ENCODE data around the gene CDKN2B-AS1. TPM values are rescaled to one million over a fixed set of nuclear protein-coding genes. Genes with fewer than 3 reads are reported as not detected.
A peak's percentile ranks its signal among the peaks of the same experiment; 100 is the strongest.

CDKN2B-AS1 gene
- total RNA-seq, 1 donor from 2014 or later, result 2.4 TPM

DNA sequence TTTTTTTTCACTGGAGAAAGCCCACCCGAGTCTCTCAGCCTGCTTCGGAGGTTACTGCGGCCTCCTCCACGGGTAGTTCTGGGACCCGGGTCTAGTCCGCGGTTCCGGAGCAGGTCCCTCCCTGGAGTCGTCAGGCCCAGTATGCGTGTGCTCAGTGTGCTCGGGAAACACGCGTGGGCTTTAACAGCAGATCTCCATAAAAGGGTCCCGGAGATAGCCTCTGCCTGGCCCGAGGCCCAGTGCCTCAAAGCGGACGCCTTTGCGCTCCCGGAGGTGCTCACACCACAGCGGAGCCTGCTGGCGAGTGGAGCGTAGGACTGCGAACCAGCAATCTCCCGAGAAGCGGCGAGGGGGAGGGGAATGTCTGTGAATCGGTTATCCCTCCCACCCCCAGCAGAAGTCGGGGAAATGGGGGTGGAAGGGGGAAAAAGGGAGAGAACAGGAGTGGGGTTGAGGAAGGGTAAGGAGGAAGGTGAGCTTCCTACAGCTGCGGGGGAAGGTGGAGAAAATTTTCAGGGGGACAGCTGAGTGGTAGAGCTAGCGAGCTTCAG is 29.1 kb upstream of the CDKN2B-AS1 start:
- intact Hi-C loops (cut with DNase I), result no loop called here
- Histone ChIP-seq H3K27ac (no peak overlapping the region), H3K27me3 (ENCODE audit: low read depth) (peaks cover 79% of the 10 kb centered on the region), H3K36me3 (no peaks in the 10 kb centered on the region), H3K4me1 (peaks cover 21% of the 10 kb centered on the region), H3K4me3 (peak overlapping the region; percentile 43), H3K9me3 (no peaks in the 10 kb centered on the region)
- TF ChIP-seq, protein P1, sequence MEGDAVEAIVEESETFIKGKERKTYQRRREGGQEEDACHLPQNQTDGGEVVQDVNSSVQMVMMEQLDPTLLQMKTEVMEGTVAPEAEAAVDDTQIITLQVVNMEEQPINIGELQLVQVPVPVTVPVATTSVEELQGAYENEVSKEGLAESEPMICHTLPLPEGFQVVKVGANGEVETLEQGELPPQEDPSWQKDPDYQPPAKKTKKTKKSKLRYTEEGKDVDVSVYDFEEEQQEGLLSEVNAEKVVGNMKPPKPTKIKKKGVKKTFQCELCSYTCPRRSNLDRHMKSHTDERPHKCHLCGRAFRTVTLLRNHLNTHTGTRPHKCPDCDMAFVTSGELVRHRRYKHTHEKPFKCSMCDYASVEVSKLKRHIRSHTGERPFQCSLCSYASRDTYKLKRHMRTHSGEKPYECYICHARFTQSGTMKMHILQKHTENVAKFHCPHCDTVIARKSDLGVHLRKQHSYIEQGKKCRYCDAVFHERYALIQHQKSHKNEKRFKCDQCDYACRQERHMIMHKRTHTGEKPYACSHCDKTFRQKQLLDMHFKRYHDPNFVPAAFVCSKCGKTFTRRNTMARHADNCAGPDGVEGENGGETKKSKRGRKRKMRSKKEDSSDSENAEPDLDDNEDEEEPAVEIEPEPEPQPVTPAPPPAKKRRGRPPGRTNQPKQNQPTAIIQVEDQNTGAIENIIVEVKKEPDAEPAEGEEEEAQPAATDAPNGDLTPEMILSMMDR (IDR thresholded peaks at IDR 0.05), result peak; percentile 38
- ATAC-seq (peak; percentile 83 to 91), DNase-seq (no peak)

- DNase-seq (no peak), ATAC-seq (no peak)
- no peaks in the 10 kb centered on the region for H3K9me3 ChIP-seq
Observed at GRCh38 chr9:21966140-21966851, 28.3 kb upstream of the CDKN2B-AS1 start.

DNA sequence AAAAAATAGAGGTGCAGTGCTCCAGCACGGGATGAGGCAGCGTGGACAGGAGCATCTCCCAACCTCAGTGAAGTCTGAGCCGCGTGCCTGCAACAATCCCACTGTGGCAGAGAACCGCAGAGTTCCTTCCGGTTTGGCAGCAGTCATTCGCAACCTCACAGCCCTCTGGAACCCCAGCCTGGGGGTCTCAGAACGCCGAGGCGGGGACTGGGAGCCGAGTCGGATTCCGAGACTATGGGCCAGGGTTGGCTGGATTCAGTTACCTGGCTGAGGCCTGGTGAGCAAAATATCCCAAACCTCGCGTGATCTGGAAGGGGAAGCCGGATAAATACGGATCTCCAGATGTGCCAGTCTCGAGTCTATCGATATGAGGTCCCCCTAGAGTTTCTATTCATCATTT is 27.4 kb upstream of the CDKN2B-AS1 start:
- H3K27me3 ChIP-seq (ENCODE audit: low read depth), result peaks cover 96% of the 10 kb centered on the region
- intact Hi-C loops (cut with DNase I), result no loop called here
- no peak for DNase-seq

More at GRCh38 chr9:21966140-21966851, 28.3 kb upstream of the CDKN2B-AS1 start:
- Histone ChIP-seq H3K4me3 (no peak overlapping the region), H3K36me3 (no peaks in the 10 kb centered on the region), H3K27me3 (ENCODE audit: low read depth) (peaks cover 88% of the 10 kb centered on the region), H3K4me1 (peaks cover 27% of the 10 kb centered on the region), H3K27ac (no peak overlapping the region)
- intact Hi-C loops (cut with DNase I), result no loop called here
- TF ChIP-seq, protein P1 (IDR thresholded peaks at IDR 0.05), result no peak

DNA sequence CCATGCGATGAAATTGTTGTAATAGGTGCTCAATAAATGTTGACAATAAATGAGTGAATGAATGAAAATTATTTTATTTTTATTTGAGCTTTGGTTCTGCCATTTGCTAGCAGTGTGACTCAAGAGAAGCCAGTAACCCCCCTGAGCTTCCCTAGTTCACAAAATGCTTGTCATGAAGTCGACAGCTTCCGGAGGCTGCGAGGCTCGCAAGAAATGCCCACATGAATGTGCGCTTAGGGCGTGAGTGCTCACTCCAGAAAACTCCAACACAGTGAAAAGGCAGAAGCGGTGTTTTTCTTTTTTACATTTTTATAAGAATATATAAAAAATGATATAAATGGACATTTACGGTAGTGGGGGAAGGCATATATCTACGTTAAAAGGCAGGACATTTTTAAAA is 26.9 kb upstream of the CDKN2B-AS1 start:
- H3K4me1 ChIP-seq, result peaks cover 27% of the 10 kb centered on the region

More for the DNA sequence above, 27.4 kb upstream of the CDKN2B-AS1 start:
- Histone ChIP-seq H3K36me3 (no peaks in the 10 kb centered on the region), H3K4me1 (peaks cover 27% of the 10 kb centered on the region), H3K27ac (no peak overlapping the region), H3K9me3 (no peaks in the 10 kb centered on the region), H3K4me3 (no peak overlapping the region)
- TF ChIP-seq, protein P1 (IDR thresholded peaks at IDR 0.05), result no peak
- ATAC-seq, result no peak

DNA sequence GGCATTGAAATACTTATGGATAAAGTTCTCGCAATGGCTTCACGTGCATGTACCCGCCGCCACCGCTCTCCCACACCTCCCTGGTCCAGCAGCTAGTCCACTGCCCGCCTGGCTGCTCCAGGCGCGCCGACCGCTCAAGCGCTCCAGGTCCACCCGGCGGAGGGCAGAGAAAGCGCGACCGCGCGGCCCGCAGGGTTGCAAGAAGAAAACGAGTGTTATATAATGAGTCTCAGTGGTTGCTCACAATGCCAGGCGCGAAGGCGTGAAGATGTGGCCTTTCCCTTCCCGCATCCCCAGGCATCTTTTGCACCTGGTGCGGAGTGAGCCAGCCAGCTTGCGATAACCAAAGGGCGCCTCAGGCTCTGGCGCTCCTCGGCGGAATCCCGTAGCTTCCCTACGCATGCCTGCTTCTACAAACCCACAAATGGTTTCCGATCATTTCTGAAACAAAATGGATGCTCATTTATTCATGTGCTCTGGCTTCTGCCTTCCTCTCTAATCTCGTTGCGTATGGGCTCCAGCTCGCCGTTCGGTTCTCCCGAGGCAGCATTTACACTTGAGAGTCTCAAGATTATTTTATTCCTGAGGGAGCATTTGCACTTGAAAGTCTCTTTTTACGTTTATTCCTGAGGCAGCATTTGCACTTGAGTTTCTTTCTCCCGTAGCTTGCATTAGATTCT is 26.1 kb upstream of the CDKN2B-AS1 start:
- H3K36me3 ChIP-seq, result no peaks in the 10 kb centered on the region
- TF ChIP-seq, protein P1 (IDR thresholded peaks at IDR 0.05), result no peak
- H3K27ac ChIP-seq, result no peak overlapping the region
- no peak for DNase-seq
- no peak overlapping the region for H3K4me3 ChIP-seq
- H3K4me1 ChIP-seq, result peaks cover 27% of the 10 kb centered on the region
- intact Hi-C loops (cut with DNase I), result no loop called here
- peaks cover 98% of the 10 kb centered on the region for H3K27me3 ChIP-seq (ENCODE audit: low read depth)
- ATAC-seq, result no peak
- H3K9me3 ChIP-seq, result no peaks in the 10 kb centered on the region

More for the DNA sequence above, 26.9 kb upstream of the CDKN2B-AS1 start:
- intact Hi-C loops (cut with DNase I), result no loop called here
- H3K4me3 ChIP-seq, result no peak overlapping the region
- H3K9me3 ChIP-seq, result no peaks in the 10 kb centered on the region
- H3K27ac ChIP-seq, result no peak overlapping the region
- H3K36me3 ChIP-seq, result no peaks in the 10 kb centered on the region
- peaks cover 99% of the 10 kb centered on the region for H3K27me3 ChIP-seq (ENCODE audit: low read depth)
- DNase-seq (no peak), ATAC-seq (no peak)
- TF ChIP-seq, protein P1 (IDR thresholded peaks at IDR 0.05), result no peak

Measured in lower lobe of right lung (tissue), 2 donors.